Measurements from ENCODE around the gene EXOSC10.

The EXOSC10 gene

DNA sequence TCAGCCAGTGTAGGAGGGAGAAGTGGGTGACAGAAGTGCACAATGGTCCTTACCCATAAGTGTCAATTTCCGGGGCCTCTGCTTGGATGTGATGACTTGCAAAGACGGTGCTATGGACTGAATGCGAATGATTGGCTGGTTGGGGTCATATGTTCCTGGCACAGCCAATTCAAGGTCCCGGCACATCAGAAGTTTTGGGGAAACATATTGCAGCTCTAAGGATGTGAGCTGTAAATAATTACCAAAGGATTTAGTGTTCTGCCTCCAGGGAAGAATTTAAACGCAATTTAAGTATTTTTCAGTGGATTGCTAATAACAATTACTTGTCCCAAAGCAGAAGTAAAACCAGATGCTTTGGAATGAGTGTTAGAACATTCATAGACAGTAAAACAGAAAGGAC, 26.9 kb upstream of the EXOSC10 start:
- H2BK15ac ChIP-seq (replicated peaks; ENCODE audit: low read depth): no peak overlapping the region
- no peak overlapping the region for H3K18ac ChIP-seq (ENCODE audit: low read length)
- no peaks in the 10 kb centered on the region for H3K79me2 ChIP-seq (ENCODE audit: control insufficient read depth, insufficient read depth, low read length)
- no peak overlapping the region for H4K8ac ChIP-seq (ENCODE audit: low read depth, low read length)
- no peaks in the 10 kb centered on the region for H3K4me1 ChIP-seq (ENCODE audit: control insufficient read depth, low read depth, low read length)
- no peak overlapping the region for H3K9ac ChIP-seq (ENCODE audit: low read length)
- no peak overlapping the region for H3K23ac ChIP-seq (ENCODE audit: low read length)
- no peak overlapping the region for H3K4me2 ChIP-seq (ENCODE audit: low read length)
- no peaks in the 10 kb centered on the region for H3K79me1 ChIP-seq (ENCODE audit: low read length)
- WGBS (ENCODE audit: extremely low coverage, insufficient coverage, low lambda C conversion rate): no CpG with 5 or more reads among the region's 5 CpGs
- H3K36me3 ChIP-seq (ENCODE audit: control insufficient read depth, insufficient read depth, low read length): peaks cover 27% of the 10 kb centered on the region
- DNase-seq: no peak
- H3K56ac ChIP-seq (ENCODE audit: low read length): no peak overlapping the region
- H2BK120ac ChIP-seq (ENCODE audit: low read depth, low read length): no peak overlapping the region
- no peak overlapping the region for H3K4ac ChIP-seq (ENCODE audit: low read depth, low read length)
- no peak overlapping the region for H3K27ac ChIP-seq (ENCODE audit: low read depth, low read length)
- H4K5ac ChIP-seq (ENCODE audit: low read length): no peak overlapping the region
- H3K27me3 ChIP-seq (ENCODE audit: insufficient read depth, low read length, poor library complexity): no peaks in the 10 kb centered on the region
- no peak overlapping the region for H2BK5ac ChIP-seq (ENCODE audit: low read length)
- no peak overlapping the region for H3K4me3 ChIP-seq (ENCODE audit: low read length)
- no peak overlapping the region for H2AK5ac ChIP-seq (ENCODE audit: low read length)

DNA sequence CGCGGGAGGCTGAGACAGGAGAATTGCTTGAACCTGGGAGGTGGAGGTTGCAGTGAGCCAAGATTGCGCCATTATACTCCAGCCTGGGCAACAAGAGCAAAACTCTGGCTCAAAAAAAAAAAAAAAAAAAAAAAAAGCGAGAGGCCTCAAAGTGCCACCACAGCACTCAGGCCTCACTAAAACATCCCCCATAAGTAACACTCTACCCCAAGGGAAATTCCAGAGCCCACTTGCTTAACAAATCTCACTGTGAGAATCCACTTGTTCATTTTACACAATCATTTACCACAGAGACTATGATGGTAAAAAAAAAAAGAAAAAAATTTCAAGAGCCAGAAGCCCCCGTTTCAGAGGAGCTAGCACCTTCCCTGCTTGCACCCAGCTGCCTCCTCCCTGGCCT, 26.3 kb upstream of the EXOSC10 start:
- WGBS (ENCODE audit: extremely low coverage, insufficient coverage, low lambda C conversion rate): no CpG with 5 or more reads among the region's 5 CpGs
- no peaks in the 10 kb centered on the region for H3K79me1 ChIP-seq (ENCODE audit: low read length)
- no peak for DNase-seq
- no peak overlapping the region for H3K4me3 ChIP-seq (ENCODE audit: low read length)
- H3K9ac ChIP-seq (ENCODE audit: low read length): no peak overlapping the region
- H2AK5ac ChIP-seq (ENCODE audit: low read length): no peak overlapping the region
- no peak overlapping the region for H3K18ac ChIP-seq (ENCODE audit: low read length)
- H3K23ac ChIP-seq (ENCODE audit: low read length): no peak overlapping the region
- H3K4me1 ChIP-seq (ENCODE audit: control insufficient read depth, low read depth, low read length): no peaks in the 10 kb centered on the region
- no peak overlapping the region for H2BK120ac ChIP-seq (ENCODE audit: low read depth, low read length)
- no peak overlapping the region for H3K4me2 ChIP-seq (ENCODE audit: low read length)
- H4K8ac ChIP-seq (ENCODE audit: low read depth, low read length): no peak overlapping the region
- no peak overlapping the region for H2BK5ac ChIP-seq (ENCODE audit: low read length)
- H3K79me2 ChIP-seq (ENCODE audit: control insufficient read depth, insufficient read depth, low read length): no peaks in the 10 kb centered on the region
- H3K4ac ChIP-seq (ENCODE audit: low read depth, low read length): no peak overlapping the region
- no peak overlapping the region for H3K27ac ChIP-seq (ENCODE audit: low read depth, low read length)
- H3K56ac ChIP-seq (ENCODE audit: low read length): no peak overlapping the region
- no peaks in the 10 kb centered on the region for H3K27me3 ChIP-seq (ENCODE audit: insufficient read depth, low read length, poor library complexity)
- peaks cover 27% of the 10 kb centered on the region for H3K36me3 ChIP-seq (ENCODE audit: control insufficient read depth, insufficient read depth, low read length)
- H4K5ac ChIP-seq (ENCODE audit: low read length): no peak overlapping the region
- no peak overlapping the region for H2BK15ac ChIP-seq (replicated peaks; ENCODE audit: low read depth)

DNA sequence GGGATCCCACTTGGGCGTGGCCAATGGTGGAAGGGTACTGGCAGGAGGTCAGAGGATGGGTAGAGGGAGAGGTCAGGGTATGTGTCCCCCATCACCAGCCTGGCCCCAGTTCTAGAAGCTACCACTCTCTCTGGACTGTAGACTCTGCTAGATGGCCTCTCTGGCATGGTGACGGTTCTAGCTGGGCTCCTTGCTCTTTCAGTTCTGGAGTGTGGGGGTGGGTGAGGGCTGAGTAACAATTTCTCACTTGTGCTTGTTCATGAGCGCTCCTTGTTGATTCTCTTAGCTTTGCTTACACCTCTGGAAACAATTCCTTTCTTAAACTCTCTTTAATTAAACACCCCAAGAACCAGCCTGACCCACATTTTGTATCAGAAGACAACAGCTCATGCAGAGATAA, 25.3 kb upstream of the EXOSC10 start:
- Histone ChIP-seq H3K9ac (ENCODE audit: low read length) (no peak overlapping the region), H3K79me1 (ENCODE audit: low read length) (no peaks in the 10 kb centered on the region), H3K4me3 (ENCODE audit: low read length) (no peak overlapping the region), H2BK5ac (ENCODE audit: low read length) (no peak overlapping the region), H3K36me3 (ENCODE audit: control insufficient read depth, insufficient read depth, low read length) (peaks cover 24% of the 10 kb centered on the region), H3K79me2 (ENCODE audit: control insufficient read depth, insufficient read depth, low read length) (no peaks in the 10 kb centered on the region), H3K4ac (ENCODE audit: low read depth, low read length) (no peak overlapping the region), H2BK120ac (ENCODE audit: low read depth, low read length) (no peak overlapping the region), H4K8ac (ENCODE audit: low read depth, low read length) (no peak overlapping the region), H3K4me1 (ENCODE audit: control insufficient read depth, low read depth, low read length) (no peaks in the 10 kb centered on the region), H2AK5ac (ENCODE audit: low read length) (no peak overlapping the region), H3K18ac (ENCODE audit: low read length) (no peak overlapping the region), H4K5ac (ENCODE audit: low read length) (no peak overlapping the region), H3K23ac (ENCODE audit: low read length) (no peak overlapping the region), H3K27me3 (ENCODE audit: insufficient read depth, low read length, poor library complexity) (no peaks in the 10 kb centered on the region), H3K56ac (ENCODE audit: low read length) (no peak overlapping the region), H3K4me2 (ENCODE audit: low read length) (no peak overlapping the region), H3K27ac (ENCODE audit: low read depth, low read length) (no peak overlapping the region), H2BK15ac (replicated peaks; ENCODE audit: low read depth) (no peak overlapping the region)
- DNase-seq: no peak
- WGBS (ENCODE audit: extremely low coverage, insufficient coverage, low lambda C conversion rate): no CpG with 5 or more reads among the region's 3 CpGs

DNA sequence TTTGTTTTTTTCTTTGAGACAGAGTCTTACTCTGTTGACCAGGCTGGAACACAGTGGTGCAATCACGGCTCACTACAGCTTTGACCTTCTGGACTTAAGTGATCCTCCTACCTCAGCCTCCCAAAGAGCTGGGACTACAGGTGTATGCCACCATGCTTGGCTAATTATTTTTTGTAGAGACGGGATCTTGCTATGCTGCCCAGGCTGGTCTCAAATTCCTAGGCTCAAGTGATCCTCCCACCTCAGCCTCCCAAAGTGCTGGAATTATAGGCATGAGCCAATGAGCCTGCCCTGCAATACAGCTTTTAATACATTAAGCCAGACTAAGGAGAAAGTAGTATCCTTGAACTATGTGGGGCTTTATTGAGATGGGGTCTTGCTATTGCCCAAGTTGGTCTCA, 16.6 kb upstream of the EXOSC10 start:
- peaks cover 12% of the 10 kb centered on the region for H3K36me3 ChIP-seq (ENCODE audit: control insufficient read depth, insufficient read depth, low read length)
- H3K9ac ChIP-seq (ENCODE audit: low read length): no peak overlapping the region
- no peak overlapping the region for H3K18ac ChIP-seq (ENCODE audit: low read length)
- no peaks in the 10 kb centered on the region for H3K79me1 ChIP-seq (ENCODE audit: low read length)
- H3K4me3 ChIP-seq (ENCODE audit: low read length): no peak overlapping the region
- H2BK15ac ChIP-seq (replicated peaks; ENCODE audit: low read depth): no peak overlapping the region
- no peak overlapping the region for H3K4me2 ChIP-seq (ENCODE audit: low read length)
- no peaks in the 10 kb centered on the region for H3K27me3 ChIP-seq (ENCODE audit: insufficient read depth, low read length, poor library complexity)
- no peak overlapping the region for H3K27ac ChIP-seq (ENCODE audit: low read depth, low read length)
- no peak overlapping the region for H4K5ac ChIP-seq (ENCODE audit: low read length)
- no peaks in the 10 kb centered on the region for H3K4me1 ChIP-seq (ENCODE audit: control insufficient read depth, low read depth, low read length)
- no peak overlapping the region for H4K8ac ChIP-seq (ENCODE audit: low read depth, low read length)
- no peak for DNase-seq
- no peak overlapping the region for H2BK120ac ChIP-seq (ENCODE audit: low read depth, low read length)
- no peak overlapping the region for H3K56ac ChIP-seq (ENCODE audit: low read length)
- no peak overlapping the region for H3K4ac ChIP-seq (ENCODE audit: low read depth, low read length)
- no peak overlapping the region for H3K23ac ChIP-seq (ENCODE audit: low read length)
- no peak overlapping the region for H2BK5ac ChIP-seq (ENCODE audit: low read length)
- H2AK5ac ChIP-seq (ENCODE audit: low read length): no peak overlapping the region
- H3K79me2 ChIP-seq (ENCODE audit: control insufficient read depth, insufficient read depth, low read length): no peaks in the 10 kb centered on the region
- WGBS (ENCODE audit: extremely low coverage, insufficient coverage, low lambda C conversion rate): no CpG with 5 or more reads among the region's 2 CpGs

DNA sequence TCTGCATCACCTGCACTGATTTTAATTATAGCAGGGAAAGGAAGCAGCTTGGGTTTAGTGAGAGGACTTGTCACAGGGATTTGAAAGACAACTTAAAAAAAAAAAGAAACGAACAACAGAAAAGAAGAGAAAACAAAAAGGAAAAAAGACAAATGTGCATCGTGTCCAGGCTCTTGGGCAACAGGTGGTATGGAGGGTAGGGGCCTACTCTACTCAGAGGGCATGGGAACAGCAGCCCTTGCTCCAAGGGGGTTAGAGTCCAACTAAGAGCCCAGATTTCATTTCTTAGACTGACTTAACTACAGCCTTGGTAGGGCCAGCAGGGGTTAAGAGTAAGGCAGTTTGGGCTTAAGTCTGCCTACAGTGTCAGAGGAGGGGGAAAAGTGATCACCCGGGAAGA, 15.3 kb upstream of the EXOSC10 start:
- Histone ChIP-seq H3K56ac (ENCODE audit: low read length) (no peak overlapping the region), H3K4me1 (ENCODE audit: control insufficient read depth, low read depth, low read length) (no peaks in the 10 kb centered on the region), H3K27me3 (ENCODE audit: insufficient read depth, low read length, poor library complexity) (no peaks in the 10 kb centered on the region), H3K23ac (ENCODE audit: low read length) (no peak overlapping the region), H2BK15ac (replicated peaks; ENCODE audit: low read depth) (no peak overlapping the region), H2BK5ac (ENCODE audit: low read length) (no peak overlapping the region), H2AK5ac (ENCODE audit: low read length) (no peak overlapping the region), H2BK120ac (ENCODE audit: low read depth, low read length) (no peak overlapping the region), H3K4me2 (ENCODE audit: low read length) (no peak overlapping the region), H3K79me1 (ENCODE audit: low read length) (no peaks in the 10 kb centered on the region), H4K5ac (ENCODE audit: low read length) (no peak overlapping the region), H3K18ac (ENCODE audit: low read length) (no peak overlapping the region), H3K9ac (ENCODE audit: low read length) (no peak overlapping the region), H3K79me2 (ENCODE audit: control insufficient read depth, insufficient read depth, low read length) (no peaks in the 10 kb centered on the region), H3K36me3 (ENCODE audit: control insufficient read depth, insufficient read depth, low read length) (peaks cover 12% of the 10 kb centered on the region), H3K4ac (ENCODE audit: low read depth, low read length) (no peak overlapping the region), H3K4me3 (ENCODE audit: low read length) (no peak overlapping the region), H4K8ac (ENCODE audit: low read depth, low read length) (no peak overlapping the region), H3K27ac (ENCODE audit: low read depth, low read length) (no peak overlapping the region)
- no peak for DNase-seq
- no CpG with 5 or more reads among the region's 3 CpGs for WGBS (ENCODE audit: extremely low coverage, insufficient coverage, low lambda C conversion rate)

DNA sequence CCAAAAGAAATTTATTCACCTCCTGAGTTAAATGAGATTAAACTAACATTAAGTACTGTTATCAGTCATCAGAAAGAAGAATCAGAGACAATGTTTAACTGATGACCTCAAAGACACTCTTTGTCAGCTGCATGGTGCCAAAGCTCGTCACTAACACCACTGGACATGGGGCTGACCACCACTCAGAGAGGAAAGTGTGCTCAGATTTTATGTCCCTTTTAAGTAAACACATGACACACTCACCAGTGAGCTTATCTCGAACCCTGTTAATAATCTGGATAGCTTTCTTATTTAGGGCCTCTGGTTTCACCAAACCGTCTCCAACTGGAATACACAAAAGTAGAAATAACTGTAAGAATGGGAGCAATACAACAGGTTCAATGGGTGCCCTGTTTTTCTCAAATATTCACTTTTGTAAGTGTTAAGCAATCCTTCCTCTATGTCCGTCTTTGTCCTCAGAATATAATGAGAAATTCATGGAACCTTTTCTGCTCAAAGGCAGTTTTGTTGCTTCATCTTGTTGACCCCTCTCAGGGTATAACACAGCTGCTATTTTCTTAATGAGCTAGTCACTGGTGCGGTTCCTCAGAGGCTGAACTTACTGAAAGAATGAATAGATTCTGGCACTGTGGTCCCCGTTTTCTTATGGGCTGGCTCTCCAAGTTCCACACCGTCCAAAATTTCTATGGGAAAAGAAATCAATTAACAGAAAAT, 9.5 kb upstream of the EXOSC10 start:
- no peak overlapping the region for H2BK120ac ChIP-seq (ENCODE audit: low read depth, low read length)
- no peak overlapping the region for H3K4ac ChIP-seq (ENCODE audit: low read depth, low read length)
- no peak overlapping the region for H4K8ac ChIP-seq (ENCODE audit: low read depth, low read length)
- no peaks in the 10 kb centered on the region for H3K27me3 ChIP-seq (ENCODE audit: insufficient read depth, low read length, poor library complexity)
- H3K36me3 ChIP-seq (ENCODE audit: control insufficient read depth, insufficient read depth, low read length): peaks cover 13% of the 10 kb centered on the region
- H3K79me1 ChIP-seq (ENCODE audit: low read length): no peaks in the 10 kb centered on the region
- no peaks in the 10 kb centered on the region for H3K79me2 ChIP-seq (ENCODE audit: control insufficient read depth, insufficient read depth, low read length)
- H3K9ac ChIP-seq (ENCODE audit: low read length): no peak overlapping the region
- no peak overlapping the region for H4K5ac ChIP-seq (ENCODE audit: low read length)
- no peak overlapping the region for H3K56ac ChIP-seq (ENCODE audit: low read length)
- H2AK5ac ChIP-seq (ENCODE audit: low read length): no peak overlapping the region
- no peak overlapping the region for H2BK15ac ChIP-seq (replicated peaks; ENCODE audit: low read depth)
- H3K18ac ChIP-seq (ENCODE audit: low read length): no peak overlapping the region
- DNase-seq: no peak
- no peak overlapping the region for H3K4me3 ChIP-seq (ENCODE audit: low read length)
- no CpG with 5 or more reads among the region's 7 CpGs for WGBS (ENCODE audit: extremely low coverage, insufficient coverage, low lambda C conversion rate)
- H3K4me2 ChIP-seq (ENCODE audit: low read length): no peak overlapping the region
- no peak overlapping the region for H2BK5ac ChIP-seq (ENCODE audit: low read length)
- H3K27ac ChIP-seq (ENCODE audit: low read depth, low read length): no peak overlapping the region
- H3K23ac ChIP-seq (ENCODE audit: low read length): no peak overlapping the region
- no peaks in the 10 kb centered on the region for H3K4me1 ChIP-seq (ENCODE audit: control insufficient read depth, low read depth, low read length)

All from mesendoderm (in vitro differentiated cells).